Stimulated activated CD4-positive, alpha-beta T cell treated with anti-CD3 and anti-CD28 coated beads, Interleukin-12 subunit alpha, Interleukin-12 subunit beta, amount 100 ng/mL, for 24 hours (primary cell): ENCODE measurements around the gene JMJD4.
A peak's percentile ranks its signal among the peaks of the same experiment; 100 is the strongest.
"Not testable (repeated sequence)": the region's sequence is repeated elsewhere in the genome, so short reads cannot be mapped to it uniquely, and the experiment has no call there.

Experiments
- DNase-seq, 2 experiments: peaks; one replicate each; pipeline ENCODE4 v3.0.0-alpha.2; 2020; ENCODE audit warnings: low read depth in 2 of 2

JMJD4 gene

DNA sequence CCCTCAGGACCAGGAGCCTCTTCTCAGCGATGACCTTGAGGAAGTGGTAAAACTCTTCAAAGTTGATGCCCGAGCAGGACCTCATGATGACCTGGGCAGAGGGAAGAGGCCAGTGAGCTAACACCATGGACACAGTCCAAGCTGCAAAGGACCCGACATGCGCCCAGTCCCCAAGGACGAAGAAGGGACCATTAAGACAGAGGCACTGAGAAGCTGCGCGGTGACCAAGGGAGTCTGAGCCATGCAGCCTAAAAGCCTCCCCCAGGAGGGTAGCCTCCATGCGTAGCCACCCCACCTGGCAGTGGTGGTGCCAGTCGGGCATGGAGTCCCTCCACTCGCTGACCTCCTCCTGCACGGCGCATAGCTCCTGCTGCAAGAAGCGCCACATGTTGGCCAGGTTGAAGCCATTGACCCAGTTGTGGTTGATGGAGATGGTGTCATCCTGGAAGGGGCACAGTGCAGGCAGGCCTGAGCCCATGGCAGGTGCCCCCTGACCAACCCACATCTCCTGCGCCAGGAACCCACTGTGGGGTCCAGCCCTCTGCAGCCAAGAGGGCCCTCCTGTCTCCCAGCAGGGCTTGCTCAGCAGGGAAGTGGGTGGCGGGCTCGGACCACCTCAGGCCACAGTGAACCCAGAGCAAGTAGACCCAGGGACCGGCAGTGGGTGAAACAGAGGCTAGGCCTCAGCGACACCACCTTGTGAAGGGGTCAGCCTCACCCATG is 2.4 kb downstream of the JMJD4 start:
- no peak for DNase-seq

DNA sequence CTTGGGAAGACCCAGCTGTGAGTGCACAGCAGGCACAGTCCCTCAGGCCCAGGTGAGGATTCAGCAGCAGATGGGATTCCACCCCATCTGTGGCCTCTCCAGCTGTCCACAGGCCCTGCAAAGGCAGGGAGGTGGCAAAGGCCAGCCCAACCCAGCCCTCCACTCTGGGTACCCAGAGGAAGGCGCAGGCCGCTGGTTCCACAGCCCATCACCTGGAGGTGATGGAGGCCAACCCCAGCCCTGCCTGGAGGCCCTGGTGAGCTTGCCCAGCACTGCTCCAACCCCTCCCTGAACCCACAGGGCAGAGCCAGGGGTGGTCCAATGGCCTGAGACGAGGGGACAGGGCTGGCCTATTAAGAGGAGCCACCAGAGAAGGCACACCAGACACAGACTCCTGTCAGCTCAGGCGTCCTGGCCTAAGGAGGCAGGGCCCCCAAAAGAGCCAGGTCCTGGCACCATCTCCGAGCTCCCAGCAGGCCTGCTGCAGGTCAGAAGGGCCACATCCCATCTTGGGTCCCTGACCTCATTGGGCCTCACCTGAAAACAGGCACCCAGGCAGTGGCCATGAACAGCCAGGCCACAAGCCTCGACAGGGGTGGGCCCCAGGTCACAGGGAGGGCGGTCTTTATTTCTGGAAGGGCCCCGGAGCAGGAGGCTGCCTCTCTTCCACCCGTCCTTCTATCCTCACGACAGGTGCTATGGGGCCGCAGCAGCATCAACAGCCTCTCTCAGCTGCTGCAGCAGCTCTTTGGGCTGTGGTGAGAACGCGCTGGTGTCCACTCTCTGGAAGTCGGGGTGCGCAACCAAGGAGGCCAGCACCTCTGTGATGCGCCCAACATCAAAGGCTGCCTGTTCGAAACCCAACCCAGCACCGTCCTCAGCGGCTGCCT is 3.2 kb downstream of the JMJD4 start:
- DNase-seq: no peak

DNA sequence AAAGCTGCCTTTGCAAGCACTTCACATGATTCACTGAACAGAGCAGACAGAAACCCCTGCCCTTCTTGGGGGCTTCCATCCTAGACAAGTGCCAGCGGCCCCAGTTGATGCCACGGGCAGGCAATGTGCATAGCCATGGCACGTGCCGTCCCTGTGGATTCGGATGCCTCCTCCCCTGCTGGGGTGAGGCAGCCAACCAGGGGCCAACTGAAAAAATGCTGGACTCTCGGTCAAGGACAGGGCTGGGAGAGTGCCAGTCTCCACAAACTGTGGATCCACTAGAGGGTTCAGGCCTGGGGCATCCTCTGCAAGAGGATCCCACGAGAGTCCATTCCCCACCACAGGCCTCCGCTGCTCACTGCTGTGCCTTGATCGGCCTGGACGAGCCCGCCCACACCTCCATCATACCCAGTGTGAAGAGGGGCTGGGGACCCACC is 3.8 kb downstream of the JMJD4 start:
- no peak for DNase-seq

DNA sequence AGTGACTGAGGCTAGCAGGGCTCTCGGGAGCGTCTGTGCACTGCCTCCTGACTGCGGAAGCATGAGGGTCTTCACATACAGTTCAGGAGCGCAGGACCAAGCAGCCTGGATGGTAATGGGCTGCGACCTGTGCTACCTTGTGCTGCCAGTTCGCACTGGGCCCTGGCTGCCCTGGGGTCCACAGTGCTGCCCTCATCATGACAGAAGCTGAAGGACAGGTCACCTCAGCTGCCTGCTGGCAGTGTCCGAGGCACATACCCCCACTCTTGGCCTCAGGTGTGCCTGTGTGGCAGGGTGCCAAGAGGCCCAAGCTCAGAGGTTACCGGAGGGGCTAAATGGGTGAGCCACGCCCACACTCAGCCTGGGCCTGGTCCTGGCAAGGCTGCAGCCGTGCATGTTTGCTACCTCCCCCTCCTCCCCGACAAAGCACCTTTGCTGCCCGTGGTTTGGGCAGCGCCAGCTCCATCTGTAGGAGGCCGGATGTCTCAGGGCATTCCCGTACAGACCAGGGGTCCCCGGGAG is 4.4 kb downstream of the JMJD4 start:
- no peak for DNase-seq

GRCh38 chr1:227729881-227730629 is 5.0 kb downstream of the JMJD4 start:
- no peak for DNase-seq

DNA sequence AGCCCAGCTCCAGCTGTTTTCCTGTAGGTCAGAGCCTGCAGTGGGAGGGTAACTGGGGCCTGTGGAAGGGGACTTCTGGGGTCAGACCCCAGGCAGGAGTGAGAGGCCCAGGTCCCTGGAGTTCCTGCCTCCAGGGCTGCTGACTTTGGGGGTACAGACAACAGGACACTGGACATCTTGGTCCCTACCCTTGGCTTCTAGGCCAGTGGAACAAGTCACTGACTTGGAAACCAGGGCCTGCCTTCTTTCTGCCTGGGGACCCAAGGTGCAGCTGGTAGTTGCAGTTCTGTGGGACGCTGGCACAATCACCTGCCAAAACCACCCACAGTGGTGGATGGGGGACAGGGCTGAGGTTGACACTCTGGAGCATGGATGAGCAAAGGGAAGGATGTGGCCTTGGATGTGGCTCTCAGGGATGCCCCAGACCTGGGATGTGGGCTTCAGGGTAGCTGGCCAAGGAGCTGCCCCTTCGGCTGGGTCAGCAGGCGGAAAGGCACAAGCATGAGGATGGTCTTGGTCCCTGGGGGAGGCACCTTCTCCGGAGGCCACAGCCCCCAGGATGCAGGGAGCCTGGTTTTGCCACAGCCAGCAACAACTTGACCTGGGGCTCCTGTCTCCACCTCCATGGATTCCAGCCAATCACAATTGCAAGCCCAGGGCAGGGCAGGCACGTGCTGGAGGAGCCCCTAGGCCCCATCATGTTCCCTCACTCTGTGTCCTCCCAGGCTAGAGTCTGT is 5.8 kb downstream of the JMJD4 start:
- DNase-seq: no peak

- no peak for DNase-seq
Observed at GRCh38 chr1:227728892-227729143, 6.3 kb downstream of the JMJD4 start.

DNA sequence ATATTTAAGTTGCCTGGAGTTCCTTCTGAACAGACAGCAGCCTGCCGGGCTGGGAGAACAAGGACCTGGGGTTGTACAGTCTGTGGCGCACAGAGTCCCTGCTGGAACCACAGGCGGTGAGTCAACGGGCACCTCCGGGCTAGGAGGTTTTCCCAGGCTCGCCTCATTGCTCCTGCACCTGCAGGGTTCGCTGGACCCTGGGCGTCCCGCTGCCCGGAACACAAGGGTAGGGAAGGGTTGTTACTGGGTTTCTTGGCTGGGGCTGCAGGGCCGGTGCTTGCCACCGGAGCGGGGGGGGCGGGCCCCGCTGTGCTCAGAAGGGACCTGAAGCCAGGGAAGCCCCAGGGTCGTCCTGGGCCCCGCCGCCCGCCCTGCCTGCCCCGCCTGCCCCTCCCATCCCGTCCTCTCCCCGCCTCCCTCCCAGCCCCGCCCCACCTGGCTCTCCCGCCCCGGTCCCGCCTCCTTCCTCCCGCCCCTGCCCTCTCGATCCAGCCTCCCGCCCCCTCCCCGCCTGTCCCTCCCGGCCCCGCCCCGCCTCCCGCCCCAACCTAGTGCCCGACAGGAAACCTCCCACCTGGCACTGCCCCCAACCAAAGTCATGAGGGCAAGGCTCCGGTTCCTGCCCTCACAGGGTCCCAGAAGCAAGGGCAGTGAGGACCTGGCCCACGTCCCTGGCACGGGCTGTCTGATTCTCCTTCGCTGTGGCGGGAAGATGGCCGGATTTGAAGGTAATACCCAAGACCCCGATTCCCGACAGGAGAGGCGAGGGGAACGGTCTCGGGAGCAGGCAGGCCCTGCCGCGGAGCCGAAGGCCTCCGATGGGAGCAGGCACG is 6.8 kb downstream of the JMJD4 start:
- peak; percentile 37 to 70 for DNase-seq

- no peak for DNase-seq
Observed at GRCh38 chr1:227726924-227727599, 8.0 kb downstream of the JMJD4 start.

GRCh38 chr1:227726318-227726717 is 8.8 kb downstream of the JMJD4 start:
- no peak for DNase-seq

DNA sequence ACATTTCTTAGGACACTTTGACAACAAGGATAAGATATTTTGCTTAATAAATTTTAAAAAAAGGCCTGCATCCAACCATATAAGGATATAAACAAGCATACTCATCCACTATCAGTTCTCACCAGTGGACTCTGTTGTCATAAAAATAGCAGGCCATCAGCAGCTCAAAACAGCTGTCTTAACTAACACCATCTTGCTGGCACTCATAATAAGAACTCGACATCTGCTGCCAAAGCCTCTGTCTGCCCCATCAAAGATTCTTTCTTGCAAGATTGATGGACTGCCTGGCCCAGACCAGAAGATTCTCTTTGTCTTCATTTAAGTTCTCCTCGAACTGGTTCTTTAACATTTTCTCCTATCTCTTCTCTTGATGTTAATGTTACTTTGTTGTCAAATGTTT is 10.1 kb downstream of the JMJD4 start:
- no peak for DNase-seq

GRCh38 chr1:227723474-227723873 is 11.6 kb downstream of the JMJD4 start:
- DNase-seq: no peak

GRCh38 chr1:227718932-227719331 is 16.2 kb downstream of the JMJD4 start:
- no peak for DNase-seq

- DNase-seq: no peak
Observed at GRCh38 chr1:227712648-227713047, 22.5 kb downstream of the JMJD4 start.

DNA sequence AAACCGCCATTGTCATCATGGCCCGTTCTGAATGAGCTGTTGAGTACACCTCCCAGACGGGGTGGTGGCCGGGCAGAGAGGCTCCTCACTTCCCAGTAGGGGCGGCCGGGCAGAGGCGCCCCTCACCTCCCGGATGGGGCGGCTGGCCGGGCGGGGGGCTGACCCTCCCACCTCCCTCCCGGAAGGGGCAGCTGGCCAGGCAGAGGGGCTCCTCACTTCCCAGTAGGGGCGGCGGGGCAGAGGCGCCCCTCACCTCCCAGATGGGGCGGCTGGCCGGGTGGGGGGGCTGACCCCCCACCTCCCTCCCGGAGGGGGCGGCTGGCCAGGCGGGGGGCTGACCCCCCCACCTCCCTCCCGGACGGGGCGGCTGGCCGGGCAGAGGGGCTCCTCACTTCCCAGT is 24.6 kb downstream of the JMJD4 start:
- DNase-seq: not testable (repeated sequence)

- no peak for DNase-seq
Observed at GRCh38 chr1:227709451-227709850, 25.7 kb downstream of the JMJD4 start.

DNA sequence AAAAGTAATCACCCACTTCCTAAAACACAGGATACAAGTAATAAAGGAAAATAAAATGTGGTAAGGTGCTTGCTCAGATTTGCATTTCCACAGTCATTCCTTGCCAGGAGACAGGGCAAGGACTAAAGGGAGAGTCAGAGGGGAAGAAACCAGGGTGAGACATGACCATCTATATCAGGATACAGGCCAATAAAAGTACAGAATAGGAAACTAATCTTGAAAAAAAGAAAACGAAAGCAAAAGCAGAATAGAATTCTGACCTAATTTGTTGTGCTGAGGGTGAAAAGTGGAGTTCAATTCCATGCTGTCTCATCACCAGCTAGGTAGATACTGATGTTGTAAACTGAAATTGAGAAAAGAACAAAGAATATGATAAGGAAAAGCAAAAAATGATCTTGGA is 27.3 kb downstream of the JMJD4 start:
- DNase-seq: no peak

DNA sequence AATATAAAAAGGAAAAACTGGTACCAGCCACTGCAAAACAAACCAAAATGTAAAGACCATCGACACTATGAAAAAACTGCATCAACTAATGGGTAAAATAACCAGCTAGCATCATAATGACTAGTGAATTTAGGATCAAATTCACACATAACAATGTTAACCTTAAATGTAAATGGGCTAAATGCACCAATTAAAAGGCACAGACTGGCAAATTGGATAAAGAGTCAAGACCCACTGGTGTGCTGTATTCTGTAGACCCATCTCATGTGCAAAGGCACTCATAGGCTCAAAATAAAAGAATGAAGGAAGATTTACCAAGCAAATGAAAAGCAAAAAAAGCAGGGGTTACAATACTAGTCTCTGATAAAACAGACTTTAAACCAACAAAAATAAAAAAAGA is 33.5 kb downstream of the JMJD4 start:
- not testable (repeated sequence) for DNase-seq

GRCh38 chr1:227697321-227697864 is 37.7 kb downstream of the JMJD4 start:
- no peak for DNase-seq

DNA sequence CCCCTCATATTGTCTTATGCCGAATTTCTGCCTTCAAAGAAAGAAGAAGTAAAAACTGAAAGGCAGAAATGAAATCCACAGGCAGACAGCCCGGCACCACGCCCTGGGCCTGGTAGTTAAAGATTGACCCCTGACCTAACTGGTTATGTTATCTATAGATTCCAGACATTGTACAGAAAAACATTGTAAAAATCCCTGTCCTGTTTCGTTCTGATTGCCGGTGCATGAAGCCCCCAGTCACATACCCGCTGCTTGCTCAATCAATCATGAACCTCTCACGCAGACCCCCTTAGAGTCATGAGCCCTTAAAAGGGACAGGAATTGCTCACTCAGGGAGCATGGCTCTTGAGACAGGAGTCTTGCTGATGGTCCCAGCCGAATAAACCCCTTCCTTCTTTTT is 49.3 kb downstream of the JMJD4 start:
- DNase-seq: no peak
